Measurements from ENCODE around the gene TMEM242. TPM values are rescaled to one million over a fixed set of nuclear protein-coding genes. Genes with fewer than 3 reads are reported as not detected.

Gene TMEM242
- polyA plus RNA-seq, 1 of the 3 experiments (the other 2 are of a cell fraction), result 7.4 TPM

DNA sequence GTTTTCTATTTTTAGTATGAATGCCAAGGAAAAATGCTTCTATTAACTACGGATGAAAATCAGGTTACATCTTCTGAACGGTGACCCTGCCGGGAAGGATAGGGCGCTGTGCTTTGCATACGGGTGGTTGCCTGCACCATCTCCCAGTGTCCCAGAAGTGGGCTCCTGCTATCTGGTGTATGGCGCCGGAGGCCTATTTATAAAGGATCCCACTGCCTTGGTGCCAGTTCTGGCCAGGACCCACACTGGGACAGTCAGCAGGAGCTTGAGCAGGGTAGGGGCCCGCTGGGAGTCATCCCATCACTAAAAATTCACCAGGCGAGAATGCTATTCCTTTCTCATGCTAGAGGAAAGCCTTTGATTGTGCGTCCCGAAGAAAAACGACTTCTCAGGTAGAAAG, 22.9 kb downstream of the TMEM242 start:
- no peak overlapping the region for H2AFZ ChIP-seq (ENCODE audit: low read depth)
- peaks cover 4% of the 10 kb centered on the region for H3F3A ChIP-seq (replicated peaks; ENCODE audit: insufficient read depth)
- peaks cover 2% of the 10 kb centered on the region in 2 experiments; a peak in 1 of 4 replicates for H3K4me1 ChIP-seq (ENCODE audit: control insufficient read depth in 1 of 2, insufficient read depth in 2 of 2, low read depth in 1 of 2, low read length in 1 of 2)
- no peak for DNase-seq
- no peak overlapping the region for H3K4me2 ChIP-seq
- H4K20me1 ChIP-seq (ENCODE audit: insufficient read depth), result no peaks in the 10 kb centered on the region
- H3K27ac ChIP-seq (ENCODE audit: low read depth in 2 of 2, low read length in 1 of 2), result no peak overlapping the region
- H3K79me2 ChIP-seq (ENCODE audit: insufficient read depth), result peaks cover 32% of the 10 kb centered on the region
- no peaks in the 10 kb centered on the region for H3K9me3 ChIP-seq
- no peak for TF ChIP-seq GATA2 (CRISPR knock-in tag; IDR thresholded peaks at IDR 0.05)
- no peak for TF ChIP-seq POLR2AphosphoS5 (IDR thresholded peaks at IDR 0.05; ENCODE audit: low read depth, low read length)
- no peak for TF ChIP-seq CHD2 (IDR thresholded peaks at IDR 0.05; ENCODE audit: low read length, partially characterized antibody)
- TF ChIP-seq, protein P1, sequence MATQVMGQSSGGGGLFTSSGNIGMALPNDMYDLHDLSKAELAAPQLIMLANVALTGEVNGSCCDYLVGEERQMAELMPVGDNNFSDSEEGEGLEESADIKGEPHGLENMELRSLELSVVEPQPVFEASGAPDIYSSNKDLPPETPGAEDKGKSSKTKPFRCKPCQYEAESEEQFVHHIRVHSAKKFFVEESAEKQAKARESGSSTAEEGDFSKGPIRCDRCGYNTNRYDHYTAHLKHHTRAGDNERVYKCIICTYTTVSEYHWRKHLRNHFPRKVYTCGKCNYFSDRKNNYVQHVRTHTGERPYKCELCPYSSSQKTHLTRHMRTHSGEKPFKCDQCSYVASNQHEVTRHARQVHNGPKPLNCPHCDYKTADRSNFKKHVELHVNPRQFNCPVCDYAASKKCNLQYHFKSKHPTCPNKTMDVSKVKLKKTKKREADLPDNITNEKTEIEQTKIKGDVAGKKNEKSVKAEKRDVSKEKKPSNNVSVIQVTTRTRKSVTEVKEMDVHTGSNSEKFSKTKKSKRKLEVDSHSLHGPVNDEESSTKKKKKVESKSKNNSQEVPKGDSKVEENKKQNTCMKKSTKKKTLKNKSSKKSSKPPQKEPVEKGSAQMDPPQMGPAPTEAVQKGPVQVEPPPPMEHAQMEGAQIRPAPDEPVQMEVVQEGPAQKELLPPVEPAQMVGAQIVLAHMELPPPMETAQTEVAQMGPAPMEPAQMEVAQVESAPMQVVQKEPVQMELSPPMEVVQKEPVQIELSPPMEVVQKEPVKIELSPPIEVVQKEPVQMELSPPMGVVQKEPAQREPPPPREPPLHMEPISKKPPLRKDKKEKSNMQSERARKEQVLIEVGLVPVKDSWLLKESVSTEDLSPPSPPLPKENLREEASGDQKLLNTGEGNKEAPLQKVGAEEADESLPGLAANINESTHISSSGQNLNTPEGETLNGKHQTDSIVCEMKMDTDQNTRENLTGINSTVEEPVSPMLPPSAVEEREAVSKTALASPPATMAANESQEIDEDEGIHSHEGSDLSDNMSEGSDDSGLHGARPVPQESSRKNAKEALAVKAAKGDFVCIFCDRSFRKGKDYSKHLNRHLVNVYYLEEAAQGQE (IDR thresholded peaks at IDR 0.05; ENCODE audit: low read depth, low read length), result no peak
- TF ChIP-seq MEF2A (IDR thresholded peaks at IDR 0.05; ENCODE audit: borderline replicate concordance, low read depth), result no peak
- TF ChIP-seq FOSL2 (IDR thresholded peaks at IDR 0.05; ENCODE audit: borderline replicate concordance, low read depth), result no peak
- TF ChIP-seq, protein P2, sequence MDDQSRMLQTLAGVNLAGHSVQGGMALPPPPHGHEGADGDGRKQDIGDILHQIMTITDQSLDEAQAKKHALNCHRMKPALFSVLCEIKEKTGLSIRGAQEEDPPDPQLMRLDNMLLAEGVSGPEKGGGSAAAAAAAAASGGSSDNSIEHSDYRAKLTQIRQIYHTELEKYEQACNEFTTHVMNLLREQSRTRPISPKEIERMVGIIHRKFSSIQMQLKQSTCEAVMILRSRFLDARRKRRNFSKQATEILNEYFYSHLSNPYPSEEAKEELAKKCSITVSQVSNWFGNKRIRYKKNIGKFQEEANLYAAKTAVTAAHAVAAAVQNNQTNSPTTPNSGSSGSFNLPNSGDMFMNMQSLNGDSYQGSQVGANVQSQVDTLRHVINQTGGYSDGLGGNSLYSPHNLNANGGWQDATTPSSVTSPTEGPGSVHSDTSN (IDR thresholded peaks at IDR 0.05), result no peak
- TF ChIP-seq SMC3 (IDR thresholded peaks at IDR 0.05; ENCODE audit: low read depth, low read length), result no peak
- no peak for TF ChIP-seq SIN3A (IDR thresholded peaks at IDR 0.05; ENCODE audit: borderline replicate concordance, low read depth, low read length)
- no peaks in the 10 kb centered on the region for H3K27me3 ChIP-seq (ENCODE audit: insufficient read depth)
- ChIA-PET CTCF (interaction anchor here (0.5 kb wide), 1 partner anchor 368 kb away, joined by 3 read pairs; no protein-coding TSS in a partner anchor), POLR2A (interaction anchor here (0.6 kb wide), 1 partner anchor 1228 kb away, joined by 5 read pairs; no protein-coding TSS in a partner anchor)
- H3K9me2 ChIP-seq, result no peaks in the 10 kb centered on the region
- H3K4me3 ChIP-seq (ENCODE audit: low read depth in 2 of 2, low read length in 1 of 2), result no peak overlapping the region
- no peak overlapping the region for H3K9ac ChIP-seq
- 93% methylated on average over 9 of the region's 12 CpGs for WGBS (ENCODE audit: low lambda C conversion rate)
- H3K36me3 ChIP-seq (replicated peaks in 1 of 2; ENCODE audit: control insufficient read depth in 1 of 2, insufficient read depth in 2 of 2, low read length in 1 of 2), result peaks cover 0 to 4% of the 10 kb centered on the region in 2 experiments

DNA sequence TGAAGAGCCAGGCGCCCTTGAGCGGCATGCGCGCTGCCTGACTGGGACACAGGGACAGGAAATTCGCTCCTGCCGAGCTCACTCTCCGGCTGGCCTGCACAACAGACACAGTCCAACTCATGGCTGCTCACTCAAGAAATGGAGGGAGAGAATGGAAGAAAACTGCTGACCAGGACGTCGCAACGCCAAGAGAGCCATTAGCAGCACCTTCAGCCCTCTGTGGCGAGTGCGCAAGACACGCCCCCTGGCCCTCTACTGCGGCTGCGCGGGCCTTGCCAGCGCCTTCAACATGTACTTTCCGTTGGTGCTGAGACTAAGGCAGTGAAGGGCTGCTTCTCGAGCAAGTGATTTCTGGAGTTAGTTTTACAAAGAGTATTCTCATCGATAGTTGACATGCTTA, 23.3 kb downstream of the TMEM242 start:
- Histone ChIP-seq H3K4me3 (ENCODE audit: low read depth in 2 of 2, low read length in 1 of 2) (no peak overlapping the region), H3K4me1 (ENCODE audit: control insufficient read depth in 1 of 2, insufficient read depth in 2 of 2, low read depth in 1 of 2, low read length in 1 of 2) (peaks cover 0 to 2% of the 10 kb centered on the region in 2 experiments; a peak in 1 of 4 replicates), H3K27ac (ENCODE audit: low read depth in 2 of 2, low read length in 1 of 2) (no peak overlapping the region), H3K79me2 (ENCODE audit: insufficient read depth) (peaks cover 32% of the 10 kb centered on the region), H3K36me3 (replicated peaks in 1 of 2; ENCODE audit: control insufficient read depth in 1 of 2, insufficient read depth in 2 of 2, low read length in 1 of 2) (peaks cover 0 to 4% of the 10 kb centered on the region in 2 experiments), H2AFZ (ENCODE audit: low read depth) (no peak overlapping the region), H3K9me2 (no peaks in the 10 kb centered on the region), H3F3A (replicated peaks; ENCODE audit: insufficient read depth) (no peaks in the 10 kb centered on the region), H3K9ac (no peak overlapping the region), H3K9me3 (no peaks in the 10 kb centered on the region), H3K27me3 (ENCODE audit: insufficient read depth) (no peaks in the 10 kb centered on the region), H4K20me1 (ENCODE audit: insufficient read depth) (no peaks in the 10 kb centered on the region), H3K4me2 (no peak overlapping the region)
- no peak for DNase-seq
- CTCF ChIA-PET, result interaction anchor here (0.5 kb wide), 1 partner anchor 369 kb away, joined by 3 read pairs; no protein-coding TSS in a partner anchor
- POLR2A ChIA-PET, result no interaction called here
- WGBS (ENCODE audit: low lambda C conversion rate), result 97% methylated on average over 20 of the region's 20 CpGs
- no peak for TF ChIP-seq FOSL2 (IDR thresholded peaks at IDR 0.05; ENCODE audit: borderline replicate concordance, low read depth)
- TF ChIP-seq EZH2phosphoT487 (IDR thresholded peaks at IDR 0.05; ENCODE audit: borderline replicate concordance, low read depth), result no peak
- no peak for TF ChIP-seq MEF2A (IDR thresholded peaks at IDR 0.05; ENCODE audit: borderline replicate concordance, low read depth)
- no peak for TF ChIP-seq FOXM1 (IDR thresholded peaks at IDR 0.05; ENCODE audit: low read depth)
- no peak for TF ChIP-seq RCOR1 (IDR thresholded peaks at IDR 0.05; ENCODE audit: low read length)
- no peak for TF ChIP-seq GATA2 (CRISPR knock-in tag; IDR thresholded peaks at IDR 0.05)
- no peak for TF ChIP-seq TAF1 (IDR thresholded peaks at IDR 0.05; ENCODE audit: borderline replicate concordance, low read depth, low read length)
- TF ChIP-seq, protein P2 (IDR thresholded peaks at IDR 0.05), result no peak
- no peak for TF ChIP-seq JUND (IDR thresholded peaks at IDR 0.05)
- TF ChIP-seq CHD2 (IDR thresholded peaks at IDR 0.05; ENCODE audit: low read length, partially characterized antibody), result no peak
- no peak for TF ChIP-seq TEAD4 (IDR thresholded peaks at IDR 0.05; ENCODE audit: borderline replicate concordance, insufficient read depth)
- TF ChIP-seq RXRA (IDR thresholded peaks at IDR 0.05; ENCODE audit: borderline replicate concordance, low read depth), result no peak
- TF ChIP-seq YY1 (IDR thresholded peaks at IDR 0.05; ENCODE audit: low read depth), result no peak
- TF ChIP-seq TCF12 (IDR thresholded peaks at IDR 0.05), result no peak
- TF ChIP-seq ELF1 (IDR thresholded peaks at IDR 0.05), result no peak
- no peak for TF ChIP-seq NFIC (IDR thresholded peaks at IDR 0.05; ENCODE audit: borderline replicate concordance)
- TF ChIP-seq, protein P3, sequence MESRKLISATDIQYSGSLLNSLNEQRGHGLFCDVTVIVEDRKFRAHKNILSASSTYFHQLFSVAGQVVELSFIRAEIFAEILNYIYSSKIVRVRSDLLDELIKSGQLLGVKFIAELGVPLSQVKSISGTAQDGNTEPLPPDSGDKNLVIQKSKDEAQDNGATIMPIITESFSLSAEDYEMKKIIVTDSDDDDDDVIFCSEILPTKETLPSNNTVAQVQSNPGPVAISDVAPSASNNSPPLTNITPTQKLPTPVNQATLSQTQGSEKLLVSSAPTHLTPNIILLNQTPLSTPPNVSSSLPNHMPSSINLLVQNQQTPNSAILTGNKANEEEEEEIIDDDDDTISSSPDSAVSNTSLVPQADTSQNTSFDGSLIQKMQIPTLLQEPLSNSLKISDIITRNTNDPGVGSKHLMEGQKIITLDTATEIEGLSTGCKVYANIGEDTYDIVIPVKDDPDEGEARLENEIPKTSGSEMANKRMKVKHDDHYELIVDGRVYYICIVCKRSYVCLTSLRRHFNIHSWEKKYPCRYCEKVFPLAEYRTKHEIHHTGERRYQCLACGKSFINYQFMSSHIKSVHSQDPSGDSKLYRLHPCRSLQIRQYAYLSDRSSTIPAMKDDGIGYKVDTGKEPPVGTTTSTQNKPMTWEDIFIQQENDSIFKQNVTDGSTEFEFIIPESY (IDR thresholded peaks at IDR 0.05; ENCODE audit: borderline replicate concordance, low read depth), result no peak
